Stimulated activated CD4-positive, alpha-beta T cell treated with anti-CD3 and anti-CD28 coated beads, Interleukin-15, amount 100 ng/mL, for 24 hours (primary cell): ENCODE data around the gene GTF2E1.

ENCODE experiments used
- DNase-seq: peaks from one replicate; pipeline ENCODE4 v3.0.0-alpha.2; 2020

Gene GTF2E1

DNA sequence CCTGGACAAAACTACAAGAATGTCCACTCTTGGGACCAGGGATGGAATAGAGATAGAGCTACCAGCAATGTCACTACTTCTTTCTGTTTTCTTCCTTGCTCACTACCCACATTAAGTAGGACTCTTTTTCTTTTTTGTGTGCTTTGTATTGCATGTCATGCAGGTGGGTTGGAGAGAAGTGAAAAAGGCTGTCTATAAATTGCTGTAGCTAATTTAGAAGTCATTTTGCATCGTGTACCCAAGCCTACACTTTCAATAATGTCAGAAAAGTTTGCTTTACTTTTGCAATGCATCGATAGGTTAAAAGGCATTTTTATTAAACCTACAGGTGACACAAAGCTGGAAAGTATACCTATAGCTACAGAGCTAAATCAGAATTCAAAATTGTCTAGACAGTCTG, 58.9 kb downstream of the GTF2E1 start:
- no peak for DNase-seq

DNA sequence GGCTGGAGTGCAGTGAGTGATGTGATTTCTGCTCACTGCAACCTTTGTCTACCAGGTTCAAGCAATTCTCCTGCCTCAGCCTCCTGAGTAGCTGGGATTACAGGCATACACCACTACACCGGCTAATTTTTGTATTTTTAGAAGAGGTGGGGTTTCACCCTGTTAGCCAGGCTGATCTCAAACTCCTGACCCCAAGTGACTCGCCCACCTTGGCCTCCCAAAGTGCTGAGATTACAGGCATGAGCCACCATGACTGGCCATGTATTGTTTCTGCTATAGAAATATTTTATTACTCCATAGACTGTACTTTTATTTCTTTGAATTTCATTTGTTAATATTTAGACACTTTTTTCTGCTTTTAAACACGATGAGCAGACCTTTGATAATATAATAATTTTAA, 60.4 kb downstream of the GTF2E1 start:
- no peak for DNase-seq

DNA sequence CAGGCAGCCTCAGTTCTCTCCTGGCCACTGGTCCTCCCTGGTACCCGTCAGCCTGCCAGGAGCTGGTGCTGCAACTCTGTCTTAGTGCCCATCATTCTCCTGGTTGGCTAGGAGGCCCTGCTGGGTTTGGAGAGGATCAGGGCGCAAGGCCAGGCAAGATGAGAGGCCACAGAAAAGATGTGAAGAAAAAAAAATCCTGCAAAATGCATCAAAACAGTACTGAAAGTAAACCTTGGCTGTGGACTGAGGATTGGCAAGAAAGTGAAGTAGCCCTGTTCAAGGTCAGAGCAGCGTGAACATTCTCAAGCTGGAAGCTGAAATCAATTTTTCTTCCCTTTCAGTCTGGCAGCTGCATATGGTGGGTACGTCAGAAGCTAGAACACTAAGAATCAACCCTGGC, 74.2 kb downstream of the GTF2E1 start:
- DNase-seq, result no peak

DNA sequence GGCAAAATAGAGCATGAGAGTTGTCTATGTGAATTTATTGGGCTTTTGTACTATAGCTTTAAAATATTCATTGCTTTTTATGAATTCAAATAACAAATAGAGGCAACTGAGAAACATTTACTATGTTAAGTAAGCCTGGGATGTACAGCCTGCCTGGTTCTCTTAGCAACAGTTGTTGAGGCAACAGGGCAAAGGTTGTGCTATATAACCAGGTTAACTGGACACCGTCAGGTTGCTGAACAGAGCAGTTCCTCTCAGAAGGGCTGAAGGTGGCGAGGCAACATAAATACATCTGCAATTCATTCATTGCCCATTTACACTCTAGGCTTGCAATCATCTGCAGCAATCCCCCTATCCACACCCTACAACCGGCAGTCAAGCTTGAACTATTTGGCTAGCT, 78.2 kb downstream of the GTF2E1 start:
- DNase-seq, result no peak

DNA sequence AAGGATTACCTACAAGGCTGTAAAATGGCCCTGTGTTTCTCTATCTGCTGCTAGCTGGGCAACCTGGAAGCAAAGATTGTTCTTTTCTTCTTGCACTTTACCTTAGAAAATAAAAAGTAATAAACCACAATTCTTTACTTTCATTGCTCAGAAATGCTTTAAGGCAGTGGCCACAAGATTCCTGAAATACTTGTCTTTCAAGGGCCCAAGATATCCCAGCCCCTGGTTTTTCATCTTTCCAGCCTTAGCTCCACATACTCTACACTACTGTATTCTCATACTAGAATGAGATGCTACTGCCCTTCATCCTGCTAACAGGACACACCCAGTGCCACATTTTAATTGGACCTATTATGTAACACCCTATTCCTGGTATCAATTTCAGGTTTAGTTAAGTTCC, 78.9 kb downstream of the GTF2E1 start:
- DNase-seq, result no peak

DNA sequence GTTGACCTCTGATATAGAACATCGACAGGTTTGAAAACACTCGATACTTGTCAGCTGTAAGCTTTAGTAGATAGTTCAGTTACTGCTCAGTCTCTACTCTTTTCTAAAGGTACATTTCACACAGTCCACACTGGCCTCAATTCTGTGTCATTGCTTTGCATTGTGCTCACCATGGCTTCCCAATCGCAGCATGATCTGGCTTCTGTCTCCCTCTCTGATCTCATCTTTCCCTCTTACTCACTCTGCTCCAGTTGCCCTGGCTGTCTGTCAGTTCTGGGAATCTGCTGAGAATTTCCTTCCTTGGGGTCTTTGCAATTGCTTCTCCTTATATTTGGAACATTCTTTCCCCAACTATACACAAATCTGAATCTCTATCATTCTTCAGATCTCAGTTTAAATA, 80.6 kb downstream of the GTF2E1 start:
- DNase-seq, result no peak

DNA sequence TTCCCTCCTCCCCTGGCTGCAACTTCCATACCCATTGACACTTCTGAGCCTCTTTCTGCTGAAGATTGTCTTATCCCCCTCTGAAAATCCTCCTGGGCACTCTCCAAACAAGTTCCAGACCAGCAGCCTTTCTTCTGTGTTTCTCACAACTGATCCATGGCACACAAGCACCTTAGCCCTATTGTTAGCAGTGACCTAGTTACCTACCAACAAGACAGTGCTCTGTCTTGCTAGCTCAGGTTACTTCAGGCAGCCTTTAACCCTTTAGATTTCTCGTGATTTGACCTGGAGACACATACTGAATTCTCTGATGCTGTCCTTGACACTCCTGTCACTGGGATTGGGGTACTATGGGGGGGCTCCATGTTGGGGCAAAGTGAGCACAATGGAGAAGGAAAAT, 82.1 kb downstream of the GTF2E1 start:
- DNase-seq, result no peak

DNA sequence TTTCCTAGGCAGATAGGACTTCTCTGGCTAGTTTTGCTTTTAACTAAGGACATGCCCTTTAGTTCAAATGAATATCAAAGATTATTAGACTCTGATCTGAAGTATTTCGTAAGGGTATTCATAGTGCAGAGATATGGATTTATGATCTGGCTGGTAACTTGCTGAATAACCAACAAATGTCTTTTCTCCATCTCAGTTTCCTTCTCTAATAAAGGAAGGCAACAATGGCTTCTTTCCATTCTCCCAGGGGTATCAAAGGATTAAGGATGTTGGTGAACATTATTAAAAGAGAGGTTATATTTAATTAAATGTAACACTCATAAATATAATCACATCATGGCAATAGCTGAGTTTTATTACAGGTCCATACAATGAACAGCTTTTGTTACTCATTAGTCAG, 86.3 kb downstream of the GTF2E1 start:
- DNase-seq, result no peak

DNA sequence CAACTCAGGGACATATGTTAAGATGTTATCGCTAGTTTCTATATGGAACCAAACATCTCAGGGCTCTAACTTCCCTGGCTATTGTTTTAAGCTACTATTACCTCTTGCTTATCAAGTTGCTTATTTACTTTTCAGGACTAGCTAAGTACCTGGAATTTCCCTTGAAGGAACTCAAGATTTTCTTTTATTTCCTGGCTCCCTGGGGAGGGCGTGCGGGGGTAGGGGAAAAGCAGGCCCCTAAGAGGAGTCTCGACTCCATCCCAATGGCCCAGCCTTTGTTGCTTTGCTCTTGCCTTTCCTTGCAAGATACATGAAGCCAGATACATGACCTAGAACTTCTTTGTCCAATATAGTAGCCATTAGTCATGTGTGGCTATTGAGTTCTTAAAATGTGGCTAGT, 88.5 kb downstream of the GTF2E1 start:
- DNase-seq, result no peak
